DND-41 (cell line): ENCODE data around the gene NUFIP1.

Experiments used
- ATAC-seq: fragments of 200-7000 bp; cut with Tn5 transposase; 3 replicates; pipeline ENCODE4 v1.9.1; 2021; ENCODE audit warnings: low read depth; ENCODE audit not compliant: insufficient read depth
- DNase-seq: peaks from one replicate; pipeline ENCODE4 v3.0.0-alpha.2; 2020
- H2AFZ ChIP-seq: 2 replicates; pipeline ENCODE4 v1.6.0; 2012; ENCODE audit warnings: low read depth, low read length
- H3K27ac ChIP-seq: 2 replicates; pipeline ENCODE4 v1.5.1; 2012; ENCODE audit warnings: low read length, inconsistent platforms
- H3K27me3 ChIP-seq: fragments of 200-600 bp; sonication (generic); 2 replicates; pipeline ENCODE4 v1.6.0; 2012; ENCODE audit warnings: low read length, mild to moderate bottlenecking, inconsistent platforms; ENCODE audit not compliant: insufficient read depth, poor library complexity
- H3K36me3 ChIP-seq: 2 replicates; pipeline ENCODE4 v1.5.1; 2012; ENCODE audit warnings: low read length, inconsistent platforms; ENCODE audit not compliant: insufficient read depth
- H3K4me1 ChIP-seq: 2 replicates; pipeline ENCODE4 v1.5.1; 2012; ENCODE audit warnings: mild to moderate bottlenecking, low read length; ENCODE audit not compliant: insufficient read depth
- H3K4me2 ChIP-seq: 2 replicates; pipeline ENCODE4 v1.6.0; 2012; ENCODE audit warnings: mild to moderate bottlenecking, moderate library complexity, low read length, inconsistent platforms; ENCODE audit not compliant: insufficient read depth
- H3K4me3 ChIP-seq, 2 experiments: fragments of 200-600 bp in 1 of 2; shearing (Covaris generic) in 1 of 2; 2 replicates each; pipeline ENCODE4 v1.5.1; 2012 to 2016; ENCODE audit warnings: inconsistent platforms in 2 of 2, low read length in 2 of 2, mild to moderate bottlenecking in 2 of 2, low read depth in 1 of 2, moderate library complexity in 1 of 2
- H3K79me2 ChIP-seq: 2 replicates; pipeline ENCODE4 v1.6.0; 2012; ENCODE audit warnings: low read length, inconsistent platforms; ENCODE audit not compliant: insufficient read depth
- H3K9ac ChIP-seq: 2 replicates; pipeline ENCODE4 v1.6.0; 2012; ENCODE audit warnings: low read depth, mild to moderate bottlenecking, inconsistent platforms, low read length, moderate library complexity
- H3K9me3 ChIP-seq: 2 replicates; pipeline ENCODE4 v1.5.1; 2012; ENCODE audit warnings: low read length, moderate library complexity, mild to moderate bottlenecking, inconsistent platforms; ENCODE audit not compliant: insufficient read depth, severe bottlenecking
- H4K20me1 ChIP-seq: 2 replicates; pipeline ENCODE4 v1.6.0; 2012; ENCODE audit warnings: low read length; ENCODE audit not compliant: insufficient read depth
- EZH2 ChIP-seq: IDR thresholded peaks from 3 replicates; pipeline ENCODE4 v1.6.1; 2012; ENCODE audit warnings: borderline replicate concordance, low read depth, mild to moderate bottlenecking, moderate library complexity, low read length, inconsistent platforms; ENCODE audit not compliant: severe bottlenecking
- TF ChIP-seq, protein P1 (sequence below): IDR thresholded peaks from 2 replicates; pipeline ENCODE4 v1.5.1; 2012; ENCODE audit warnings: borderline replicate concordance, low read length, moderate library complexity, mild to moderate bottlenecking; ENCODE audit not compliant: poor library complexity, severe bottlenecking; ENCODE audit errors: extremely low read depth

Gene NUFIP1

DNA sequence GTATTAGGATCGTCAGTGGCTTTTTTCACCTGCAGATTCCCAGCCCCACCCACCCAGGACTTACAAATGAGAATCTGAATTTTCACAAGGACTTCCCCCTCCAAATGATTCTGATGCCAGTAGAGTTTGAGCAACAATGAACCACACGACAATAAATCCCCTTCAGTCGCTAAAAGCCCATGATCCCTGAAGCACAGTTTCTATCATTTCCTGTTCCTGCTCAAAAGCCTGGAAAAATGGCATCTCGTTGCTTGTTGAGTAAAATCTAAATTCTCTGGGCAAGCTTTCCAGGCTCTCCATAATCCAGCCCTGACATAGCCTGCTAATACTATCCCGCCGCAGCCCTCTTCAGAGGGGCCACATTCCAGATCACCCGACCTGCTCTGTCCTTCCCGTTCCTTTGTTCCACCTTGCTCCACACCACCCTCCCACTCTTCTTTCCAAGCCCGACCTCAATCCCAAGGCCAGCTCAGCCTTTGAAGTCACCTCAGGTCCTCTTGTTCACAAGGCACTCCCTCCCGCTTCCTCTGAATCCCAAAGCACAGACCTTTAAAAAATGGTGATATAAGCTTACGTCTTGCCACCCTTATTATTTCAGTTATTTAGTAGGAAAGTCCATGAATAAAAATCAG, 67.9 kb downstream of the NUFIP1 start:
- Histone ChIP-seq H3K27ac (no peak overlapping the region), H2AFZ (no peak overlapping the region), H3K9me3 (no peaks in the 10 kb centered on the region), H3K4me1 (peaks cover 22% of the 10 kb centered on the region), H3K79me2 (no peaks in the 10 kb centered on the region), H3K4me2 (no peak overlapping the region), H3K27me3 (peaks cover 4% of the 10 kb centered on the region), H3K4me3 (no peak overlapping the region), H3K9ac (no peak overlapping the region), H3K36me3 (no peaks in the 10 kb centered on the region), H4K20me1 (no peaks in the 10 kb centered on the region)
- TF ChIP-seq, protein P1, sequence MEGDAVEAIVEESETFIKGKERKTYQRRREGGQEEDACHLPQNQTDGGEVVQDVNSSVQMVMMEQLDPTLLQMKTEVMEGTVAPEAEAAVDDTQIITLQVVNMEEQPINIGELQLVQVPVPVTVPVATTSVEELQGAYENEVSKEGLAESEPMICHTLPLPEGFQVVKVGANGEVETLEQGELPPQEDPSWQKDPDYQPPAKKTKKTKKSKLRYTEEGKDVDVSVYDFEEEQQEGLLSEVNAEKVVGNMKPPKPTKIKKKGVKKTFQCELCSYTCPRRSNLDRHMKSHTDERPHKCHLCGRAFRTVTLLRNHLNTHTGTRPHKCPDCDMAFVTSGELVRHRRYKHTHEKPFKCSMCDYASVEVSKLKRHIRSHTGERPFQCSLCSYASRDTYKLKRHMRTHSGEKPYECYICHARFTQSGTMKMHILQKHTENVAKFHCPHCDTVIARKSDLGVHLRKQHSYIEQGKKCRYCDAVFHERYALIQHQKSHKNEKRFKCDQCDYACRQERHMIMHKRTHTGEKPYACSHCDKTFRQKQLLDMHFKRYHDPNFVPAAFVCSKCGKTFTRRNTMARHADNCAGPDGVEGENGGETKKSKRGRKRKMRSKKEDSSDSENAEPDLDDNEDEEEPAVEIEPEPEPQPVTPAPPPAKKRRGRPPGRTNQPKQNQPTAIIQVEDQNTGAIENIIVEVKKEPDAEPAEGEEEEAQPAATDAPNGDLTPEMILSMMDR, result no peak
- TF ChIP-seq EZH2, result no peak
- DNase-seq (no peak), ATAC-seq (no peak)

DNA sequence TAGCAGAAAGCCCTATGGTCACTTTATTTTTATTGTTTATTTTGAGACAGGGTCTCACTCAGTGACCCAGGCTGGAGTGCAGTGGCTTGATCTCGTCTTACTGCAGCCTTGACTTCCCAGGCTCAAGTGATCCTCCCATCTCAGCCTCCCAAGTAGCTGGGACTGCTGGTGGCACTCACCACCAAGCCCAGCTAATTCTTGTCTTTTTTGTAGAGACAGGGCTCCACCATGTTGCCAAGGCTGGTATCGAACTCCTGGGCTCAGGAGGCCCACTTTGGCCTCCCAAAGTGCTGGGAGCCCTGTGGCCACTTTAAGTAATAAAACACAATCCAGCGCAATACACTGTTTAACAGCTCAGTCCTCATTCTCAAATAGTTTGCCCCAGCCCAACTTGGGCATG, 69.3 kb downstream of the NUFIP1 start:
- no peaks in the 10 kb centered on the region for H4K20me1 ChIP-seq
- no peaks in the 10 kb centered on the region for H3K9me3 ChIP-seq
- peak overlapping the region; percentile 2; the same call in 1 of the 2 replicates for H2AFZ ChIP-seq
- TF ChIP-seq, protein P1, result peak; percentile 17
- TF ChIP-seq EZH2, result no peak
- H3K4me2 ChIP-seq, result no peak overlapping the region
- no peak overlapping the region for H3K9ac ChIP-seq
- peaks cover 22% of the 10 kb centered on the region for H3K4me1 ChIP-seq
- no peak overlapping the region for H3K27ac ChIP-seq
- DNase-seq (no peak), ATAC-seq (no peak)
- H3K79me2 ChIP-seq, result no peaks in the 10 kb centered on the region
- no peaks in the 10 kb centered on the region for H3K36me3 ChIP-seq
- H3K27me3 ChIP-seq, result peaks cover under 1% of the 10 kb centered on the region
- H3K4me3 ChIP-seq, result no peak overlapping the region

DNA sequence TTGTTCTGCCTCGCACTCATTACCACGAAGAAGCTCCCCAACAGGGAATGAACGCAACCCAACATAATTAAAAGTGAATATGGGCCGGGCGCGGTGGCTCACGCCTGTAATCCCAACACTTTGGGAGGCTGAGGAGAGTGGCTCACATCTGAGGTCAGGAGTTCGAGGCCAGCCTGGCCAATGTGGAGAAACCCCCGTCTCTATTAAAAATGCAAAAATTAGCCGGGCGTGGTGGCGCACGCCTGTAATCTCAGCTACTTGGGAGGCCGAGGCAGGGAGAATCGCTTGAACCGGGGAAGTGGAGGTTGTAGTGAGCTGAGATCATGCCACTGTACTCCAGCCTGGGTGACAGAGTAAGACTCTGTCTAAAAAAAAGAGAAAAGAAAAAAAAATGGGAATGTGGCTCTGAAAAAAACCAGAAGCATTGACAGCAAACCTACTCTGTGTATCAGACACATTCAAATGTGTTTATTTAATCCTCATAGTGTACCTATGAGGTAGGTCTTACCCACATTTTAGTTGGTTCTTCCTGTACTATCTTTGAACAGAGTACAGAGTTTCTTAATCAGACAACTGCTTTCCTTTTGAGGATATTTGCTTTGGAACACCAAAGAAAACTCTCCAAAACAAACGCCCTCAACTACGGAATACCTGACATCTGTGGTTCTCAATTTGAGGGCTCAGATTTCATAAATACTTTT, 70.0 kb downstream of the NUFIP1 start:
- Histone ChIP-seq H3K4me3 (0 out of 4 replicates have a peak overlapping the region, but pooled peaks of 1 of the 2 experiments have one; percentile 64), H3K9me3 (no peaks in the 10 kb centered on the region), H3K4me1 (peaks cover 22% of the 10 kb centered on the region), H3K27me3 (no peaks in the 10 kb centered on the region), H3K27ac (peak overlapping the region; percentile 99), H4K20me1 (no peaks in the 10 kb centered on the region), H3K36me3 (no peaks in the 10 kb centered on the region), H3K9ac (peak overlapping the region; percentile 73; the same call in 1 of the 2 replicates), H3K4me2 (peak overlapping the region; percentile 79; the same call in 1 of the 2 replicates), H2AFZ (peak overlapping the region; percentile 96), H3K79me2 (no peaks in the 10 kb centered on the region)
- DNase-seq (no peak), ATAC-seq (no peak)
- TF ChIP-seq EZH2, result no peak
- TF ChIP-seq, protein P1, result no peak
